CD4-positive, alpha-beta T cell (primary cell): Measurements from ENCODE around the gene JCAD. TPM values are rescaled to one million over a fixed set of nuclear protein-coding genes. Genes with fewer than 3 reads are reported as not detected.

Source experiments
- ATAC-seq: fragments of 200-7000 bp; cut with Tn5 transposase; one replicate; pipeline ENCODE4 v1.10.0; 2022; ENCODE audit warnings: mild to moderate bottlenecking; ENCODE audit not compliant: poor library complexity
- CTCF ChIA-PET: fragments of 350-600 bp; sonication (Branson Sonifier 250); formaldehyde crosslinking; loops from one replicate; lab custom pipeline; 2021; ENCODE audit warnings: antibody characterized with exemption, inconsistent platforms; lab: Charles Lee
- POLR2A ChIA-PET: fragments of 350-600 bp; sonication (Branson Sonifier 250); formaldehyde crosslinking; loops from one replicate; lab custom pipeline; 2021; ENCODE audit warnings: antibody characterized with exemption, inconsistent platforms; lab: Charles Lee
- DNase-seq, 14 experiments: peaks; one replicate each; pipeline ENCODE4 v3.0.0-alpha.2; 2013 to 2020; ENCODE audit warnings: mixed read lengths in 2 of 14
- H3K27ac ChIP-seq, 2 donors: one replicate each; pipeline versions ENCODE4 v1.5.1 to v1.7.0; 2013; ENCODE audit warnings: low read length in 2 of 2, low read depth in 1 of 2, mild to moderate bottlenecking in 1 of 2
- H3K27me3 ChIP-seq, 2 experiments: 1 replicate in 1 of 2; 2 replicates in 1 of 2; pipeline versions ENCODE4 v1.6.1 to v1.7.0; 2013; ENCODE audit warnings: low read length in 2 of 2, control low read depth in 1 of 2, mild to moderate bottlenecking in 1 of 2, moderate library complexity in 1 of 2; ENCODE audit not compliant: insufficient read depth in 2 of 2, control insufficient read depth in 1 of 2
- H3K36me3 ChIP-seq: one replicate; pipeline ENCODE4 v1.6.1; 2013; ENCODE audit warnings: low read length, control low read depth; ENCODE audit not compliant: insufficient read depth
- H3K4me1 ChIP-seq: one replicate; pipeline ENCODE4 v1.6.1; 2013; ENCODE audit warnings: low read length, control low read depth; ENCODE audit not compliant: insufficient read depth
- H3K4me3 ChIP-seq: one replicate; pipeline ENCODE4 v1.5.1; 2013; ENCODE audit warnings: mild to moderate bottlenecking, low read length, moderate library complexity
- H3K9me3 ChIP-seq, 2 experiments: 1 replicate in 1 of 2; 2 replicates in 1 of 2; pipeline versions ENCODE4 v1.6.1 to v1.7.0; 2013; ENCODE audit warnings: low read length in 2 of 2, mild to moderate bottlenecking in 2 of 2, control low read depth in 1 of 2, moderate library complexity in 1 of 2; ENCODE audit not compliant: control insufficient read depth in 1 of 2, insufficient read depth in 1 of 2
- H3K27ac Mint-ChIP-seq: one replicate; pipeline ENCODE4 v1.8.0; 2020; ENCODE audit warnings: mixed read lengths
- H3K27me3 Mint-ChIP-seq: one replicate; pipeline ENCODE4 v1.8.0; 2021; ENCODE audit warnings: mixed read lengths
- H3K36me3 Mint-ChIP-seq: one replicate; pipeline ENCODE4 v1.8.0; 2021; ENCODE audit warnings: low read depth, mixed read lengths
- H3K4me1 Mint-ChIP-seq: one replicate; pipeline ENCODE4 v1.8.0; 2021; ENCODE audit warnings: low read depth, mixed read lengths
- H3K4me3 Mint-ChIP-seq: one replicate; pipeline ENCODE4 v1.8.0; 2020; ENCODE audit warnings: mild to moderate bottlenecking, mixed read lengths
- H3K9me3 Mint-ChIP-seq: one replicate; pipeline ENCODE4 v1.8.0; 2020; ENCODE audit warnings: mixed read lengths
- CTCF ChIP-seq: fragments of 200-600 bp; IDR thresholded peaks from one replicate; pipeline ENCODE4 v1.8.0; 2022; ENCODE audit warnings: antibody characterized with exemption, mild to moderate bottlenecking
- intact Hi-C, 2 experiments: fragments of 100-400 bp; cut with DNase I in 1 of 2; cut with micrococcal nuclease in 1 of 2; formaldehyde crosslinking; loops; one replicate each; pipeline versions ENCODE4 v1.15.1 to v1.9.0; 2023 to 2025; cut with DNase I, micrococcal nuclease
- total RNA-seq, 174 experiments: library from RNA in 2 of 174; stranded (reverse) in 2 of 174; gene quantifications; one replicate each; pipeline ENCODE4 v1.2.3 and lab custom pipeline; 2021 to 2026

Gene JCAD
- total RNA-seq, 2 experiments from 2014 or later = not detected

GRCh38 chr10:30036341-30036740 is 23.0 kb downstream of the JCAD start:
- intact Hi-C loops = no loop called here
- Mint-ChIP-seq H3K27me3 (peaks cover 90% of the 10 kb centered on the region), H3K9me3 (no peaks in the 10 kb centered on the region), H3K27ac (no peak overlapping the region), H3K4me1 (peaks cover 8% of the 10 kb centered on the region), H3K4me3 (no peak overlapping the region), H3K36me3 (no peaks in the 10 kb centered on the region)
- Histone ChIP-seq H3K9me3 (peaks cover 0 to 5% of the 10 kb centered on the region in 2 experiments), H3K36me3 (no peaks in the 10 kb centered on the region), H3K27ac (no peak overlapping the region), H3K4me1 (no peaks in the 10 kb centered on the region), H3K4me3 (no peak overlapping the region), H3K27me3 (peaks cover 51 to 78% of the 10 kb centered on the region in 2 experiments)
- ChIA-PET CTCF (no interaction called here), POLR2A (no interaction called here)
- DNase-seq (no peak), ATAC-seq (no peak)
- no peak for TF ChIP-seq CTCF

DNA sequence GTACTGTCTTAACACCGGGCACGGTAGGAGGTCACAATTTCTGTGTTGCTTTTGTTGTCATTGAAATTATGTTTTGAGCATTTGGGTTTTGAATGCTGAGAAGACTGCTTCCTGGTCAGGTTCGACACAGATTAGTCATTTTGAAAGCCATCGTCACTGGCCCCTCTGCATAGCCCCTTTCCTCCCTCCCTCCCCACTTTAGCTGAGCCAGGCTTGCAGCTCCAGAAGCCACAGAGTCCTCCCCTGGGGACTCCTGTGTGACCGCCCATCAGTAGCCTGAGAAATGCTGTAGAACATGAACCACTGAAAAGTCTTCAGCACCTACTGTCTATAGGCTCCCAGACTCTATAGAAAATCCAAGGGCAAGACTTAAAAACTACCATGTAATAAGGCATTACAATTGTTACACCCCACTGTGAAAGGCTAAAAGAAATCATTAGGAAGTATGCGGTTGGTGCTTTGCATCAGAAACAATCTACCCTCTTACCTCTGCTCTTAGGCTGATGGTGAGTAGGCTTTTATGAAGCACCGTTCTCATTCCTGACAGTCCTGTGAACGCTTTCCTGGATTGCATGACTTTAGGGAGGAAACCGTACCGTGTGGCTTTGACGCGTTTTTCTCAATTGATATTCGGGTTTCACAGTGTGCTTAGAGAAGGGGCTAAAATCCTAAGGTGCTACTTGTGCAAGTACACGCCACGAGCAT is 24.8 kb downstream of the JCAD start:
- Histone ChIP-seq H3K4me1 (peaks cover 1% of the 10 kb centered on the region), H3K9me3 (peaks cover 0 to 6% of the 10 kb centered on the region in 2 experiments), H3K4me3 (no peak overlapping the region), H3K27me3 (peaks cover 52 to 74% of the 10 kb centered on the region in 2 experiments), H3K36me3 (no peaks in the 10 kb centered on the region), H3K27ac (no peak overlapping the region)
- H3K27ac Mint-ChIP-seq = no peak overlapping the region
- DNase-seq = no peak
- no peaks in the 10 kb centered on the region for H3K9me3 Mint-ChIP-seq
- CTCF ChIA-PET = no interaction called here
- ATAC-seq = no peak
- POLR2A ChIA-PET = no interaction called here
- no peak overlapping the region for H3K4me3 Mint-ChIP-seq
- peaks cover 10% of the 10 kb centered on the region for H3K4me1 Mint-ChIP-seq
- no peaks in the 10 kb centered on the region for H3K36me3 Mint-ChIP-seq
- intact Hi-C loops = no loop called here
- peaks cover 91% of the 10 kb centered on the region for H3K27me3 Mint-ChIP-seq
- TF ChIP-seq CTCF = no peak

DNA sequence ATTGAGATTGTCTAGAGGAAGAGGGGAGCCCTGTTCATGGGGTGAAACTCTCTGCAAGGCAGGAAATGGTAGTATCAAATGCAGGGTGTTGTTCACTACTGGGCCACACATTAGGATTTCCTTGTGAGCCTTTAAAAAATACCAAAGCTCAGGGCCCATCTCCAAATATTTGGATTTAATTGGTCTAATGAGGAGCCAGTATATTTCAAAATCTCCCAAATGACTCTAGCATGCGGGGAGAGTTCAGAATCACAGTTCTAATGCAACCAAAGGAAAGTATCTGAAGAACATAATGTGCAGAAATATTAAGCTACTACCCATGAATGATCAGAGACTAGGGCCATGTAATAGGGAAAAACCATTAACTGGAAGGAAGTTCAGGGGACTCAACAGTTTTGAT is 27.3 kb downstream of the JCAD start:
- H3K27me3 ChIP-seq = peaks cover 50 to 61% of the 10 kb centered on the region in 2 experiments
- ATAC-seq (no peak), DNase-seq (no peak)
- TF ChIP-seq CTCF = no peak
- no peak overlapping the region for H3K27ac Mint-ChIP-seq
- no peak overlapping the region for H3K4me3 Mint-ChIP-seq
- H3K36me3 Mint-ChIP-seq = peaks cover 4% of the 10 kb centered on the region
- CTCF ChIA-PET = interaction anchor here (0.6 kb wide), 1 partner anchor 223 kb away, joined by 3 read pairs; no protein-coding TSS in a partner anchor
- H3K27ac ChIP-seq = no peak overlapping the region
- intact Hi-C loops = no loop called here
- peaks cover 31% of the 10 kb centered on the region for H3K4me1 Mint-ChIP-seq
- H3K9me3 Mint-ChIP-seq = no peaks in the 10 kb centered on the region
- H3K4me1 ChIP-seq = peaks cover 24% of the 10 kb centered on the region
- POLR2A ChIA-PET = no interaction called here
- no peak overlapping the region for H3K4me3 ChIP-seq
- H3K27me3 Mint-ChIP-seq = peaks cover 88% of the 10 kb centered on the region
- H3K9me3 ChIP-seq = peaks cover 0 to 19% of the 10 kb centered on the region in 2 experiments
- no peaks in the 10 kb centered on the region for H3K36me3 ChIP-seq
